ENCODE results near the gene UNC13D.

Gene UNC13D

DNA sequence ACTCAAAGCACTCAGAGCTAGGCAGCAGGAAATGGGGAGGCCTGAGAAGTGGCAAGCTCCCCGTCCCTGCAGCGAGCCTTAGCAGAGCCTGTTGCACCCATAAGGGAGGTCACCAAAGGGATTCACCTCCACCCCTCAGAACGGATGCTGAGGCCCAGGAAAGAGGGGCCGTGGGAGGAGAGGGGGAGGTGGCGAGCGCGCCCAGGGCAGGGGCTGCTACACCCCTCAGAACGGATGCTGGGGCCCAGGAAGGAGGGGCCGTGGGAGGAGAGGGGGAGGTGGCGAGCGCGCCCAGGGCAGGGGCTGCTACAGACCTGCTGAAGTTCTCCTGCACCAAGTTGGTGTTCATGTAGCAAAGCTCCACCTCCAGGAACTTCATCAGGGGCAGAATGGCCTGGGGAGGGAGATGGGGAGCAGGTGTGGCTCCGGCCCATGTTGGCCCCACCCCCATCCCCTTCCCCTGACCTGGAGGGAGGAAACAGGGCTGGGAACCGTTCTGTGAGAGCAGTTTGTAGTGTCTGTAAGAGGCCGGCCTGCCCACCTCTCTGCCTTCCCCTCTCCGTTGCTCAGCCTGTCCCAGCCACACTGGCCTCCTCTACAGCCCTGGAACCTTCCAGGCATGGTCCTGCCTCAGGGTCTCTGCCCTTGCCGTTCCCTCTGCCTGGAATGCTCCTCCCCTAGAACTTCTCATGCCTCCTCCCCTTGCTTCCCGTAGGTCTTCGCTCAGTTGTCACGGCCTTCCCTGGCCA lies 11.4 kb downstream of the UNC13D start:
- DNase-seq: no peak

DNA sequence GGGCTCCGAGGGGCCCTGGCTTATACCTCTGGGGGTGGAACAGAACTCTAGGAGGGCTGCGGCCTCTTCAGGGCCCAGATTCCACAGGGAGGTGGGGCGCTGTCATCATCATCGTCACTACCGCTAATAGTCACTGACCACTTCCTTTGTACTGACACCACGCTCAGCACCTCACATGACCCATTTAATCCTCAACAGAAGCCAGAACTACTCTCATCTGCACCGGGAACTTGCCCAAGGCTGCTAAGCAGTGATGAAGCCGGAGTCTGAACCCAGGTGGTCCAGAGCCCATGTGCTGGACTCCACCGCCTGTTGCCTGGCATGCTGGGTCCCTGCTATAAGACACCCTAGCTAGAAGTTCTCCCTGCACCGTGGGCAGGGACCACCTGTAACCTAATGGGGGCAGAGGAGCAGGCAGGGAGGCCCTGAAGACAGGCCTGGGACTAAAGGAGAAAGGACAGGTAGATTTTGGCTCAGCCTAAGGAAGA lies 12.0 kb downstream of the UNC13D start:
- DNase-seq: no peak

DNA sequence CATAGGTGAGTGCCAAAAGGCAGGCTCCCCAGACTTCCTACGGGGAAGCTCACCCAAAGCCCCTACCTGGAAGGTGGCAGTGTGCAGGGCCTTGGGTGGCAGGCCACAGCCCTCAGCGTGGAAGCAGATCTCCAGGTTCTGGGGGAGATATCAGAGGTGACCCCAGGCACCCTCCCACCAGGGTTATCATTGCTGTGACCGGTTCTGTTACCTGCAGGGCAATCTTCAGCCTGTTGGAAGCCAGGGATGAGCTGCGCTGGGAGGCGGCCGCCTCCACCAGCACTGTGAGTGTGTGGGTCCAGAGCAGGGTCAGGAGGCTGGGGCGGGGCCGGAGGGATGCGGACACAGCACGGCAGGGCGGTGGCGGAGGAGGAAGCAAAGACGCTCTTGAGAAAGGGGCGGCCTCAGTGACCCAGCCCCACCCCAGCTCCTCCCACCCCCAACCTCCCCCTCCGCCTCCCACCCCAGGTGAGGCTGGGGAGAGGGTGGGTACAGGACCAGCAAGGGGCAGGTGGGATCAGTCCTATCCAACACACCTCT lies 13.1 kb downstream of the UNC13D start:
- no peak for DNase-seq

DNA sequence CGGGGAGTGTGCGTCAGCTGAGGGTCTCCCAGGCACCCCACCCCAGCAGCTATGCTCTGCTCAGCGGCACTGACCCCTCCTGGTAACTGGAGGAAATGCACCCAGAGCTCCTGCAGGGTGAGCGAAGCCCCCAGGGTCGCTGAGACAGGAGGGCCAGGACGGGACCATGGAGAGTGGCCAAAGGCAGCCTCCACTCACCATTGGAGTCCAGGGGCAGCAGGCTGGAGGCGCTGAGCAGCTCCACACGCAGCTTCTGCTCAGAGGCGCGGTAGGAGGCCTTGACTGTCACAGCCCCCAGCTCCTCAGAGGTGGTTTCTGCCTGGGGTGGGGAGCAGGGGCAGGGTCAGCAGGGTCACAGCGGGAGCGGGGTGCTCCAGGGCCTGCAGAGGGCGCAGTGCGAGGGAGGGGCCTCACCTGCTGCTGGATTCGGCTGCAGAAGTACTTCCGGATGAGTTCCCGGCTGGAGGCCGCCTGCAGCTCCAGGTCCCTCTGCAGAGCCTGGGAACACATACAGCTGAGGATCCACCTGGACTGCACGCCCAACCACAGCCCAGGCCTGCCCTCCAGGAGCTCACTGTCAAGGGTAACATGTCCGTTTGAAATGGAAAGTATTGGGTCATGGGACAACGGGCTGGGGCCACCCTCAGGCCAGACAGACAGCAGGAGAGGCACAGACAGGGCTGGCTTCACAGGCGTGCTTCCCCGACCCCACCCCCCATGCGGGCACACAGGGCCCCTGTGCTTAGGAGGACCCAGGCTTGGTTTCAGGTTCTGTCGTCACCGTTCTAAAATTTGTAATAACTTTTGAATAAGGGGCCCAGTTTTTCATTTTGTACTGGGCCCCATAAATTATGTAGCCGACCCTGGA lies 13.8 kb downstream of the UNC13D start:
- no peak for DNase-seq

DNA sequence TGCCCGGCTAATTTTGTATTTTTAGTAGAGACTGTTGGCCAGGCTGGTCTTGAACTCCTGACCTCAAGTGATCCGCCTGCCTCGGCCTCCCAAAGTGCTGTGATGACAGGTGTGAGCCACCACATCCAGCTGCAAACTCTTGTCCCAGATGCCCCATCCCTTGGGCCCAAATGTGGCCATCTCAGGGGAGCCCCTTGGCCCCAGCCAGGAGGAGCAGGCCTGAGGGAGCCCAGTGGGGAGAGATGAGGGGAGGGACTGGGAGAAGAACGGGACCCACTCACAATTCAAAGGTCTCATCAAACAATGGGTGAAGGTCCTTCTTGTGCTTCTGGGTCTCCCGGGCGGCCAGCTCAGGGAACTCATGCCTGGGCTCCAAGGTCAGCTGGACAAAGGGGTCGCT lies 14.5 kb downstream of the UNC13D start:
- DNase-seq: no peak

DNA sequence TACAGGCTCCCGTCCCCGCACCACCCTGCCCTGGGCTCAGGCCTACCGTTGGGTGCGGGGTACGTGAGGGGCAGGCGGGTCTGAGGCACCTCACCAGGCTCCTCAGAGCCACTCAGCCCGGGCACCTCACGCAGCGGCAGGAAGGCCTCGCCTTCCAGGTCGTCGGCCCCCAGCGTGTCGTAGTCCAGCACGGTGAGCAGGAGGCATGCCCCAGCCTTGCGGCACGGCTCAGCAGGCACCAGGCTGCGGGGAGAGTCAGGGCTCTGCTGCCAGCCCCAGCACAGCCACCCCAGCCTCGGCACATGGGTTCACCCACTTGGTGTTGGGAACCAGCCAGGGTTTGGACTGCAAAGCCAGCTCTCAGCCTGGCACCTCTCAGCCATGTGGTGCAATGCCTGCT lies 15.5 kb downstream of the UNC13D start:
- no peak for DNase-seq

DNA sequence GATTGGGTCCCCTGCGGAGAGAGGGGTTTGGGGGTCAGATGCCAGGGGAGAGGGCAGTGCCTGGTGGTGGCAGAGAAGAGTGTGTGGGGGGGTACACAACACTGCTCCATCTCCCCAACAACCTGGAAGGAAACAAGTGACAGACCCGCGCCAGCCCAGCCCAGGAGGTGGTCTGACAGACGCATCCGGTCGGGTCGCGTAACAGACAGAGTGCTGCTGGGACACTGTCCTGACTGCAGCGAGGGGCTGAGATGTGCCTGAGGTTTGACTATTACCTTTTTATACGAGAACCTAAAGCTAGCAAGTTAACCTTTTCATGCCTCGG lies 16.2 kb downstream of the UNC13D start:
- no peak for DNase-seq

DNA sequence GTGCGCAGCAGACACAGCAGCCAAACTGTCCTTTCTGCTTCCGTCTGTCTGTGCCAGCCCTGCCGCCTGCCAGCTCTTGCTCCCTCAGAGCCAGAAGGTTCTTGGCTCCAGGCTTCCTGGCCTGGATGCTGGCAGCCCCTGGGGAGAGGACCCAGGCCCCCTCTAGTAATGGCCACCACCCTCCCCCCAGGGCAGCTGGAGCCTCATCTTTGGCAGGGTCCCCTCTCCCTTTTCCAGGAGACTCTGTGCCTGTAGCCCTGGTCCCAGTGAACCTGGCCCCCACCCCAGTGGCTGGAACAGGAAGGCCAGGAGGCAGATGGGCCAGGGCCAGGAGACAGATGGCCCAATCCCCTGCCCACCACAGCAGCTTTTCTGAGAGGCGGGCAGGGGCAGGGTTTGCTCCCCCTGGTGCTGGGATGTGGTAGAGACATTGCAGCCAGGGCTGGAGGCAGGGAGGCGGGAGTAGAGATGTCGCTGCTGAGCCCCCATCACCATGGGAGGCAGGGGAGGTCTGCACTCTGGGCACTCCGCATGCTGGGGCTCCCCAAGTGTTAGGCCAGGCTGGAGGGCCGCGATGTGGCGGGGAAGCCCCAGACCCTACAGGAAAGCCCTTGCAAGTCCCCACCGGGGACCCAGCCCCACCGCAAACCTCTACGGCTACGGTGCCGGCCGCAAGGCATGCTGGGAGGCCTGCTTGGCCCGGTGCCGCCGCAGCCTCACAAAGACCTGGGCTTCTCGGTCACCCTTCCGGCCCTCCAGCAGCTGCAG lies 16.7 kb downstream of the UNC13D start:
- peak; percentile 31 for DNase-seq

DNA sequence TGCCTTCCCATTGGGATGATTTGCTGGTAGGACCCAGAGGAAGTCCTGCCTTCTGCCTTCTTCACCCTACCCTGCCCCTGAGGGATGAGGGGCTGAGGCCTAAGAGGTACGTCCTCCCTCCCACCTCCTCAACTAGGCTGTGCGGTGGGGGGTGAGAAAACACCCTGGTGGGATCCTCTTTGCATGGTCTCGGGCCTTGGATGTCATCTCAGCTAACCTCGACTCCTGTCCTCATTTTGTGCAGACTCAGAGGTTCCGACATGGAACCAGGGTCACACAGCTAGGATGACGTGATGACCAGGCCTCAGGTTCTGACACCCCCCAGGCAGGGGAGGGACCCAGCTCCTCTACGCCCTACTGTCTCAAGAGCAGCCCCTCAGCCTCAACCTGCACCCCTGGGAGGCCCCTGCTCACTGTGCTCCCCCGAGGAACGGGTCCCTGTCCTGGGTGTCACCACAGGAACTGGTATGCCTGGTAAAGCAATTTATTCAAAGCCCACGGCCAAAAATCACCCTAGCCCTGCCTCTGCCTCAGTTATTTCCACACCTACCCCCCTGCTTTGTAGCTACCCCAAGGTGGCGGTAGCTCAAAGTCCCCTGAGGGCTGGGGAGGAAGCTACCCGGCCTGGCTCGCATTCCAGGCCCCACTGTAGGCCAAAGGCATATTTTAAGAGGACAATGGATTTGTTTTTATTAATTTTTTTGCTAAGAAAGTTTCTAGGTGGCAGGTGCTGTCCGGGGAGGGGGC lies 17.5 kb downstream of the UNC13D start:
- no peak for DNase-seq

DNA sequence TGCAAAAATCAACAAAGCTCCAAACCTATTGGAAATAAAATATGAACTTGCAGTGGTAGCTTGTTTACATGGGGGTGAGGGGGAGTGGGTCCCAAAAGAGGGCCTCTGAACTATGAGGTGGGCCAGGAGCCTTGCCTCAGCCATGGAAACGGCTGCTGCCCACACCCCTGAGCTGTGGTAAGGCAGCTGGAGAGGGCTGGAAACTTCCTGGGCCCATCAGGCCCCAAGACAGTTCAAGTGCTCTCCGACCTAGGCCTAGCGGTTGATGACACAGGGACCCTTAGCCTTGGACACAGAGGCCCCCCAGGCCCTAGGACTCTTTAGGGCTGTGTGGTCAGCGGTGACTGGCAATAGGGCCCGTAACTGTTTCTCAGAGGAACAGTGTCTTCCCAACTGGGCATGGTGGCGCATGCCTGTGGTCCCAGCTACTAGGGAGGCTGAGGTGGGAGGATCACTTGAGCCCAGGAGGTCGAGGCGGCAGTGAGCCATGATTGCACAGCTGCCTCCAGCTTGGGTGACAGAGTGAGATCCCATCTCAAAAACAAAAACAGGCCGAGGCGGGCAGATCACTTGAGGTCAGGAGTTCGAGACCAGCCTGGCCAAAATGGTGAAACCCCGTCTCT lies 18.3 kb downstream of the UNC13D start:
- no peak for DNase-seq

DNA sequence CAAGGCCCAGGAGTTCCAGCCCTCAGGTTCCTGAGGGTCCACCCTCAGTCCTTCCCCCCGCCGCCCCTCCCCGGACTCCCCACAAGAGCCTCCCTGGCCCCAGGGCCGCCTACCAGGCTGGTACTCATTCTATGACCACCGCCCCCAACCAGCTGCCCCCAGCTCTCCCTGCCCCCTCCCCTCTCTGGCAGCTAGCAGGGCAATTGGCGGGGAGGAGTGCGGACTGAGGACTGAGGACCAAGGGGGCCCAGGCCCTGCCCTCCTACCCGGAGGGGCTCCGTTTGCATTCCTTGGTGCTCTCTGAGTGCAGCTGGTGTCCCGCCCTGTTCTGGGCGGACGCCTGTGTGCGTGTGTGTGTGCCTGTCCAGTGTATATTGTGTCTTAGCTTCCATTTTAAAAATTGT lies 19.1 kb downstream of the UNC13D start:
- DNase-seq: no peak

DNA sequence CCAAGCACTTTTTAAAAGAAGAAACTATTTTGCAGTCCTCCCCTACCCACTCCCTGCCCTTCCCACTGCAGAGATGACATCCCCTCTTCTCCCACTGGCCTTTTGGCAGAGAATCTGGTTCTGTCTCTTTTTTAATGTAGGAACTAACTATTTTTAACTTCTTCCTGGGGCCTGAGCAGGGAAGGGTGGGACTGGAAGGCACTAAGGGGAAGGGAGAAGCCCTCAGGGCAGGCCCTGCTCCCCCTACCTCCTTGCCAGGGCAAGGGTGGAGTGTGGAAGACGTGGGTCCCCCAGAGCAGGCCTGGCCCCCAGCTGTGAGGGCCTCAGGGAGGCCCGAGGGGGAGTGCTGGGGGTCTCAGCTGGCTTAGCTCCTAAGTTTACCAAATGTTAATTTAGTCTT lies 19.5 kb downstream of the UNC13D start:
- no peak for DNase-seq

DNA sequence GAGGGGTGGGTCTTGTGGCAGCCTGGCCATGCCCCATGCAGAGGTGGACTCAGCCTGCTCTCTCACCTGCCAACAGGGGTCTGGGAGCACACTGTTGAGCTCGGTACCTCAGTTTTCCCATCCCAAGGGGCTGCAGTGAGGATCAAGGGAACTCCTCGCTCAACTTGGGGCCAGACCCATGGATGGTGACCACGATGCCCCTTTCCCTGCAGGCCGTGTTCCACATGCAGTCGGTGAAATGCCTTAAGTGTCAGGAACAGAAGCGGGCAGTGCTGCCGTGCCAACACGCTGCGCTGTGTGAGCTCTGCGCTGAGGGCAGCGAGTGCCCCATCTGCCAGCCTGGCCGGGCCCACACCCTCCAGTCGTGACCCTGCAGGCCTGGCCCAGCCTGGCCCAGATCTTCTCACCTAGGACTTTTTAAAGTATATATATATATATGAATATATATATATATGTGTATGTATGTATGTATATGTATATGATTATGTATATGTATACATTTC lies 20.1 kb downstream of the UNC13D start:
- no peak for DNase-seq

DNA sequence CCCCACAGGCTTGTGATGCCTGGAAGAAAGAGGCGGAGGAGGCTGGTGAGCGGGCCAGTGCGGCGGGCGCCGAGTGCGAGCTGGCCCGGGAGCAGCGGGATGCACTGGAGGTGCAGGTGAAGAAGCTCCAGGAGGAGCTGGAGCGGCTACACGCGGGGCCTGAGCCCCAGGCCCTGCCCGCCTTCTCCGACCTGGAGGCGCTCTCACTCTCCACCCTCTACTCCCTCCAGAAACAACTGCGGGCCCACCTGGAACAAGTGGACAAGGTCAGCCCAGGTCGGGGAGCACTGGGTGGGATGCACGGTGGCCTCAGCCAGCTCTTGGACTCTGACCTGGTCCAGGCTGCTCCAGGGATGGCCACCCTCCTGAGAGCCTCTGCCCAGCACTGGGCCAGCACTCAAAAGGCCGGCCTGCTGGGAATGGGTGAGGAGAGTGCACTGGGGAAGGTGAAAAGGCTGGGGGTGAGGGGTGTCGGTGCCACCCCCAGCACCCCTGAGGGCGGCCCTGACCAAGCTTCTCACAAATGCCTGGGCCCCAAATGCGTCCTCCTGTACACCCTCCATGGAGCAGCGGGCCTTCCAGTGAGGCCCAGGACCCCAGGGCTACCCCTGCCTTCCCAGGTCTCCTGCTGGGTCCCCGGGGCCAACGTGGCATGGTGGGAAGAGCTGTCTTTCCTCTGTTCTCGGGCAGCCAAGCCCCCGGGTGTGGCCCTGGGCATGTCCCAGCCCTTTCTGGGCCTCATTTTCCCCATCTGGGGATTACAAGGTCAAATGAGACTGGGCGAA lies 20.8 kb downstream of the UNC13D start:
- no peak for DNase-seq

DNA sequence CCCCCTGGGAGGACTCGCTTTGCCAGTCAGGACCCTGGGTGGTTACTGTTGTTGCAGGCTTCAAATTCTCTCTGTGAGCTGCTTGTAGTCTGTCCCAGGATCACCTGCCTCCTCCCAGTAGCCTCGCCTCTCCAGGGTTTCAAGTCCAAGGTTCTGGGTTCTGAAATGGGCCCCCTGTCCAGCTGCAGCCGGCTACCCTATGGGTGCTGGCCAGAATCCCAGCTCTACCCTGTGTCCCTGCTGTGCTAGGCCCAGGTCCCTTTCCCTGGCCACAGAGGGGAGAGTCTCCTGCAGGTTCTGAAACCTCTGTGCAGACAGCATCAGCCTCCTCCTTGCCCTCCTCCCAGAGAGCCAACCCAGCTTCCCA lies 21.4 kb downstream of the UNC13D start:
- DNase-seq: no peak

DNA sequence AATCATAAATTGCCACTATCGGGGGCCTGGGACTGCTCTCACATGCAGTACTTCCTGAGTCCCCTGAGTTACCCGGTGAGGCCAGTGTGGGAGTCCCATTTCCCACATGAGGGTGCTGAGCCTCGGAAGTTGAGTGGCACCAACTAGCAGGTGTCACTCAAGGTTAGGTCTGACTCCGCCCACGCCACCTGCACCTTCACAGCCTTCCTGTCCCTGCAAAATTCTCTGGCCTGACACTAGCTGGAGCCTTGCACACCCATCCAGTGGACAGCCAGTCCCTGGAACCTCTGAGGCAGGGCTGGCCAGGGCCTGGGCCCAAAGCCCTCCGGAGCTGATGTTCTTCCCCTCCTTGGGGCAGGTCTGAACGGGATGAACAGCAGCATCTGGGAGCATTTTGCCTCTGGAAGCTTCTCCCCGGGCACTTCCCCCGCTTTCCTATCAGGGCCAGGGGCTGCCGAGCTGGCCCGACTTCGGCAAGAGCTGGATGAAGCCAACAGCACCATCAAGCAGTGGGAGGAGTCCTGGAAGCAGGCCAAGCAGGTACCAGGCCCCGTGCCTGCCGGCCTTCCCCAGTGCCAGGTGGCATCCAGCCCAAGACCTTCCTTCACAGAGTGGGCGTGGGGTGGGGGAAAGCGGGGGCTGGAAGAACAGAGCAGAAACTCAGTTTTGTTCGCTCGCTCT lies 21.9 kb downstream of the UNC13D start:
- DNase-seq: no peak

DNA sequence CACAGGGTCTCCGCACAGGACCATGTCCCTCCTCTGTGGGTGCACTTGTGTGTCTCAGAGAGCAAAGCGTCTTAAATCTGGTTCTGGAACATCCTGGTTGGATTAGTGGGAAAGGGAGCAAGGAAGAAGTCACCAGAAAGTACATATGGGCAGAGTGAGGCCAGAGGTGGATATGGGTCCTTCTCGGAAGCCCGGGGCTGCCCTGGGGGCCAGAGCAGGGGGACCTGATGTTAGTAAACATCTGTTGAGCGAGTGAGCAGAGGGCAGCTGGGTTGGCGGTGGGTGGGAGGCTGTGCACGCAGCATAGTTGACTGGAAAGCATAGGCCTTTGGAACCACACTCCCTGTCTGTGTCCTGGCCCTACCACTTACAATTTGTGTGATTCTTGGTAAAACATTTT lies 22.7 kb downstream of the UNC13D start:
- DNase-seq: no peak

DNA sequence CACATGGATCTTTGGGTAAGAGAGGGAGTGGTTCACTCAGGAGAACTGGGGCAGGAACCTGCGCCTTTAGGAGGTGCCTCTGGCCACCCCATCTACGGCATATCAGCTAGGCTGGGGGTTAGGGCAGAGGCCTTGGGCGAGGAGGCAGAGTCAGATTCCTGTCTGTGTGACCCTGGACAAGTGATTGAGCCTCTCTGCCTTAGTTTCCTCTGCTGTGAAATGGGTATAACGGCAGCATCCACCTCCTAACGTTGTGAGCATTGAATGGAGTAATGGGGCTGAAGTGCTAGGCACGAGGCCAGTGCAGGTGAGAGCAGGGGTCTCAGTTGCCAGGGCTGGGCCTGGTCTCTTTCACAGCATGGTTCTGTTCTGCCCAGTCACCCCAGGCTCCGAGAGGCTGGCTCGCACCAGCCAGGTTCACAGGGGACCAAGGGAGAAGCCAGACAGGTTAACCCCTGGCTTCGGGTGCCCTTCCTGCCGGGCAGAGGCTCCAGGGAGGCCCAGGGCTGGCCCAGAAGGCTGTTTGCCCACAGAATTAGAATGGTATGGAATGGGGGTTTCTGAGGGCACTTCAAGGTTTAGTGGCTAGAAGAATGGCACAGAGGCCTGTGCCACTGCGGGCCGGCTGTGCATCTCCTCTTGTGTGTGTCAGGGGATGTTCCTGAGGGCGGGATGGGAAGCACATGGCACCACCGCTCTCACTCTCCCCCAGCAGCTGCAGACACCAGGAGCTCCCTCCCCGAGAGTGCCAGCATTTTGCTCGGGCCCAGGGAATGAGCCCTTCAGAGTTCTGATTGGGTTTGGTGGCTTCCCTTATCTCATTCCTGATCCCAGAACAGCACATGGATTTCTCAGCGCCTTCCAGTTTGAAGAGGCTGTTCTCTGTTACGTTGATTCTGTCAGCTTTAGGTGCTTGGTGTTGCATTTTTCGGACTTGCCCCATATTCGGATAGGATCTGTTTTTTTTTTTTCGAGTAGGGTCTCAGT lies 23.8 kb downstream of the UNC13D start:
- no peak for DNase-seq

DNA sequence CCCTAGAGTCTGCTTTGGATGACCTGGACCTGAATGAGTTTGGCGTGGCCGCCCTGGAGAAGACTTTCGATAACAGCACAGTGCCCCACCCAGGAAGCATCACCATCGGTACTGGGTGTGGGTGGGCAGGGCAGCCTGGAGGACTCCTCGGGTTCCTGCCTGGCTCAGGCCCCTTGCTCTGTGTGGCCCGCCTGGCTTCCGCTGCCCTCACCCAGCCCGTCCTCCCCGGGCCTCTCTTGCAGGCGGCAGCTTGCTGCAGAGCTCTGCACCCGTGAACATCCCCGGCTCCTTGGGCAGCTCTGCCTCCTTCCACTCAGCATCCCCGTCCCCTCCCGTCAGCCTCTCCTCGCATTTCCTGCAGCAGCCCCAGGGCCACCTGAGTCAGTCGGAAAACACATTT lies 24.5 kb downstream of the UNC13D start:
- no peak for DNase-seq
